Activated T-cell treated with anti-CD3 and anti-CD28 coated beads for 1 hour (primary cell): ENCODE results near the gene ZBTB46.
"Not testable (repeated sequence)": the region's sequence is repeated elsewhere in the genome, so short reads cannot be mapped to it uniquely, and the experiment has no call there.

ENCODE experiments used
- DNase-seq: peaks from one replicate; pipeline ENCODE4 v3.0.0-alpha.2; 2020; ENCODE audit warnings: low read depth

The ZBTB46 gene

DNA sequence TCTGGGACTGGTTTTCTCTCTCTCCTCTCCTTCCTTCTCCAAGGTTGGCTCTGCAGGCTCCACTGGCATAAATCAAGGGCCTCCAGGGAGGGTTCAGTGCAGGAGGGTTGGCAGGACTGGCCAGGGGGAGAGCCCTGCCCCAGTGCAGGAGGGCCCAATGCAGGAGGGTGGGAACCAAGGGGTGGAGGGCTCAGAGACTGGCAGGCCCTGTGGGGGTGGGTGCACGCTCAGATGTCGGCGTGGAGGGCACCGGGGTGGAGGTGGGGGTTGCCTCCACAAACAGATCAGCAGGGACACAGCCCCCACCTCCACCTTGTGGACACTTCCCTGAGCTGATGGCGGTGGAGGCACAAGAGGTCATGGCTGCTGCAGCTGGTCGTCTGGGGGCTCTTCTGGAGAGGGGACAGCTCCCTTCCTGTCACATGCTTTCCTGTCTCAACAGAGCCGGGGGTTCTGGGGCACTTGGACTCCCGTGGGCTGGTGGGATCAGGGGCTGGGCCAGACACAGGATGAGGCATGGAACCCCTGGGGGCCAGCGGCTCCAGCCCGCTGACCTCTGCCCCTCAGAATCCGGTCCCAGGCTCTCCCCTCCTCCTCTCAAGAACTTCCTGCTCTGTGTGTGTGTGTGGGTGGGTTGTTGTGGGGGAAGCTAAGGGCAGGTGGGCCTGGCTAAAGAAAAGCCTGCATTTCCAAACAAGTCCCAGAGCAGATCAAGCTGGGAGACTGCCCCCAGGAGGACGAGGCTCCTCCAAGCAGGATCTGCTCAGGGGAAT is 27.5 kb upstream of the ZBTB46 start:
- no peak for DNase-seq

DNA sequence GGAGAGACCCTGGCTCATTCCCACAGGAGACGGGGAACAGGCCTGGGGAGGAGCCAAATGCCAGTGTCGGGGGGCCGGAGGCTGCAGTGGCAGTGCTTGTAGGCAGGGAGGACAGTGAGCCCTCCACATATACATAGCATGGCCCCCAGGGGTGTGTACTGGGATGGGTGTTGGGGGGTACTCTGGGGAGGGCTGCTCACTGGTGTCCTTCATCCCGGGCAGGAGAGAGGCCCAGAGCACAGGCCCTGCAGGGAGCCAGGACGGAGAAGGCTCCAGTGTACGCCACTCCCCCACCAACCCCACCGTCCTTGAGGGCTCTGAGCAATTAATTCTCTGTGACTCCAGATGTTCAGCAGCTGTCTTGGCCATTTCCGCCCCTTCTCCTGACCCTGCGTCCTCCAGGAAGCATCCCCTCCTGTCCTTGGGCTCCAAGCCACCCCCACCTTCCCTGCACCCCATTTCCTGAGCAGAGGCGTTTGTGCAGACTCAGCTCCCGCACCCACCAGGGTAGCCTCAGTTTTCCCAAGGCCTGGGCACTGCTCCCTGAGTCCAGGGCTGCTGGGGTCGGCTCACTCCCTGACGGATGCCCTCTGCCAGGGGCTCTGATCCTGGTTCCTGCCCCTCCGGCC is 26.8 kb upstream of the ZBTB46 start:
- DNase-seq = no peak

DNA sequence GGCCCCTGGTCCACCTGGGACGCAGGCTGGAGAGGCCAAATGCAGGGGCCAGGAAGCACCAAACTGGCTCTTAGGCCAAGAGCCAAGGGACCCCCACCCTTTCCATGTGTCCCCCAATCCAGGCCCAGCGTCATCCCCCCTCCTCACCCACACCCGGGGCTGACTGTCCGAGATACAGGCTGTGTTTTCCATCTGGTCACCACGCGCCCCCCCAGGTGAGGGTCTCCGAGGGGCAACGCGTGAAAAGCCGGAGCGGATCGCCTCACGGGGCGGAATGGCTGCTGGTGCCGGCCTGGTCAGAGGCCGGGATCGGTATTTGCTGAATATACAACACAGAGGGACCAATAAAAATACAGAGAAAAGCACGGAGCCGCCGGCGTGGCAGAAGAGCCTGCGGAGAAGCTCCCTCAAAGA is 25.0 kb upstream of the ZBTB46 start:
- DNase-seq = no peak

DNA sequence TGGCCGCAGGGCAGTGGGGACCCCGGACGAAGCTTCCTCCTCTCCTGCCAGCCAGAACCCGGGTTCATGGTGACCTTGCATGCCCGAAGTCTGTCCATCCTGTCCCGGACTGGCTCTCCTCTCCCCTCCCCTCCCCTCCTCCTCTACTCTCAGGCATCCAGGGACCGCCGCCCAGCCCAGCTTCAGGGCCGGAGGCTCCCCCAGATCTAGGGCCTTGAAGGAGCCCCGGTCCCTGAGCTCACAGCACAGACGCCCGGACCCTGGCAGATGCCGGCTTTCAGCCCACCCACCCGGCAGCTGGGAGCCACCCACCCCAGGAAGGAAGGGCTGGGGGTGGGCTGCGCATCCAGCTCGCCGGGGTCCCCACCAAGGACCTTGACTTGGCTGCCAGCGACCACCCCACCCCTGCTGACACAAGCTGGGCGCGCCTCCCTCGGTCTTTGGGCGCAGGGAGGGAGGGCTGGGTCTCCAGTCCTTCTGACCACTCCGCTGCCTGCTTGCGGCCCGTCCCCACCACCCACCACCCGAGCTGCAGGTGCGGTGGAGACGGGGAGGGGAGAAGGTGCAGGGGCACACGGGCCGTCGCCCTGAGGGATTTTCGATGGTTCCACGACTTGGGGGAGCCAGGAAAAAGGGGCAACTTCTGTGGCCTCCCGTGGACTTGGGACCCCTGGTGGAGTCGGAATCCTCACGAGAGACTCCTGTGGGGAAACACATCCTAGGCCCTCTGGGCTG is 24.5 kb upstream of the ZBTB46 start:
- DNase-seq = no peak

DNA sequence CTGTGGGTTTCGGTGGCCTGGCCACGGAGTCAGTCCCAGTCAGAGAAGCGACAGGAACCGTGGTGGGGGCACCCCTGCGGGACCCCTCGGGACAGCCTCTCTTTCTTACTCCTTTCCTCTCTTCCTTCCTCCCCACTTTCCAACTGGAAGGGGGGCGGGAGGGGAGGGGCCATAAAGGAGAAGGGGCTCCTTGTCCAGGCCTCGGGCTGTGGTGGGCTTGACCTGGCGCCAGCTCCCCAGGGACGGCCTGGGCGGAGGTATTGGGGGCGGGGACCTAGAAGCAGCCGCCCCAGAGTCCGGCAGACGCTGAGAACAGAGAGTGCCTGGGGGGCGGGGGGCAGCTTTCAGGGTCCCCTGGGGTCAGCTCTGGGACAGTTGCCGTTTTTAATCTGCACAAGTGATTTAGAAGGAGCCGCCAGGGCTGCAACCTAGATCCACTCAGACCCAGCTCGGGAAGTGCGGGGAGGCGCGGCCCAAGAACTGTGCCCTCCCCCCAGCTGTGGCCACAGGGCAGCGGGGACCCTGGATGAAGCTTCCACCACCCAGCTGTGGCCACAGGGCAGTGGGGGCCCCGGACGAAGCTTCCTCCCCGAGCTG is 23.8 kb upstream of the ZBTB46 start:
- no peak for DNase-seq

DNA sequence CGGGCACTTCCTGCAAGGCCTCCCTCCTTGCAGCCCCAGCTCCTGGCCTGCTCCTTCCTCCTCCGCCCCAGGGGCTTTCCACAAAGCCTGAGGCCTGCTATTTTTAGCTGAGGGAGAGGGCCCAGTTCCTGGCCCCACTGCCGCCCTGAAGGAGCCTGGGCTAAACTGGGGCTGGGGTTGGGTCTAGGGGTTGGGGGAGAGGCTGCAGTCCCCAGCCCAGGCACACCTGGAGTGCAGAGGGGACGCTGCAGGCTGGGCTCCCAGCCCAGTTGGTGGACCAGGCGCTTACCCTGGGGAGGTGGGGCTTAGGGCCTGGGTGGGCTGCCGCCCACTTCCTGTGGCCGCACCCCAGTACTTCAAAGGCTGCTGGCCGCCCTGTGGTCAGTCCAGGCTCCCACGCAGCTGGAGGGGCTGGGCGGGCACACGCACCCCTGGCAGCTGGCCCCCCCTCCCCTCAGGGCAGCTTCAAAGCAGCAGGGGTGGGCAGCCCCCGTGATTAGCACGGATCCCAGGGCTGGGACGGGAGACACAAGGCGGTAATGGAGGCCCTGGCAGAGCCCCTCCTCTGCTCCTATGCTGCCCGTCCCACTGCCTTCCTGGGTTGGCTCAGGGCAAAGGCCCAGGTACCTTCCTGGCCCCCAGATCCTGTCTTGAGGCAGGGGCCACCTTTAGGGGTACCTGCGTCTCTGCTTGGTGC is 23.2 kb upstream of the ZBTB46 start:
- DNase-seq = no peak

DNA sequence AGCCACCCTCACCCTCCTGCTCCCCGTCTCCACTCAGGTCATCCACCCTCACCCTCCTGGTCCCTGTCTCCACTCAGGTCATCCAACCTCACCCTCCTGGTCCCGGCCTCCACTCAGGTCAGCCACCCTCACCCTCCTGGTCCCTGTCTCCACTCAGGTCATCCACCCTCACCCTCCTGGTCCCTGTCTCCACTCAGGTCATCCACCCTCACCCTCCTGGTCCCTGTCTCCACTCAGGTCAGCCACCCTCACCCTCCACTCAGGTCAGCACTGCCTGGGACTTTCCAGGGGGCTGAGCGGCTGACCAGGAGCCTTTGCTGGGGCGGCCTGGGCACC is 22.6 kb upstream of the ZBTB46 start:
- DNase-seq = not testable (repeated sequence)

DNA sequence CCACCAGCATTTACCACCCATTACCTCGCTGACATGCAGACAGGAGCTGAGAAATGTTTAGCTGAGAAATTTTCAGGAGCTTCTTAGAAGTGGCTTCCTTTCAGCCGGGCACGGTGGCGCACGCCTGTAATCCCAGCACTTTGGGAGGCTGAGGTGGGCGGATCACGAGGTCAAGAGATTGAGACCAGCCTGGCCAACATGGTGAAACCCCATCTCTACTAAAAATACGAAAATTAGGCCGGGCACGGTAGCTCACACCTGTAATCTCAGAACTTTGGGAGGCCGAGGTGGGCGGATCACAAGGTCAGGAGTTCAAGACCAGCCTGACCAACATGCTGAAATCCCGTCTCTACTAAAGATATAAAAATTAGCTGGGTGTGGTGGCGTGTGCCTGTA is 20.5 kb upstream of the ZBTB46 start:
- DNase-seq = not testable (repeated sequence)

DNA sequence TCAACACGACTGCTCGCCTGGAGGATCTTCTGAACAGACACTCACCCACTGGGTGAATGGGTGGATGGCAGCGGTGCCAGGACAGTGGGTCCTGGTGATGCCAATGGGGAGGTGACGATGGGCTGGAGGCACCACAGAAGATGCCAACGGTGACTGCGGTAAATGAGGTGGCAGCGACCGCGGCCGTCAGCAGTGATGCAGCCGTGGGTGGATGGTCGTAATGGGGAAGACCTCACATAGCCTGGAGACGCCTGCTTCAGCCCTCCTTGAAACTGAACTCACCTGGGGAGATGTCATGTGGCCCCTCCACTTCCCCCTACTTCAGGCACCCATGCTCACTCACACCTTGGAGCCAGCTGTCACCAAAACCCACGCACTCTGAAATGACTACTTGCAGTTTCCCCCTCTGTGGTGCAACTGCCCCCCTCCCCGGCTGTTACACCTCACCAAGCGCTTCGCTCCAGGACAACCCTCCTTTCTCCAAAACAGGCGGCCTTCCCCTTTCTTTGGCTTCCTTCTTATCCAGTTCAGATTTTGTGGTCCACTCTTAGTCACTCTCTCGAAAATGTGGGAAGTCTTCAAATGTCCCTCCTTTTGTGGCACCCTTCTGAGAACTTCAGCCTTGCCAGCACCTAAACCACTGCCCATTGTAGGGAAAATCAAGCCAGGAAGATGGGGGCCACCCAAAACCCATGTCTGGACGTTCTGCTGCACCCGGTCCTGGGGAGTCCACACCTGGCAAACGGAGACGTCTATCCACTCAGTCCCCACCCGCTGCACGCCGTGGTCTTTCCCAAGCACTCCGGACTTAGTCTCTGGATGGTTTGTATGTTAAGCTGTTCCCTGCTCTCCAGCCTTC is 19.9 kb upstream of the ZBTB46 start:
- no peak for DNase-seq

DNA sequence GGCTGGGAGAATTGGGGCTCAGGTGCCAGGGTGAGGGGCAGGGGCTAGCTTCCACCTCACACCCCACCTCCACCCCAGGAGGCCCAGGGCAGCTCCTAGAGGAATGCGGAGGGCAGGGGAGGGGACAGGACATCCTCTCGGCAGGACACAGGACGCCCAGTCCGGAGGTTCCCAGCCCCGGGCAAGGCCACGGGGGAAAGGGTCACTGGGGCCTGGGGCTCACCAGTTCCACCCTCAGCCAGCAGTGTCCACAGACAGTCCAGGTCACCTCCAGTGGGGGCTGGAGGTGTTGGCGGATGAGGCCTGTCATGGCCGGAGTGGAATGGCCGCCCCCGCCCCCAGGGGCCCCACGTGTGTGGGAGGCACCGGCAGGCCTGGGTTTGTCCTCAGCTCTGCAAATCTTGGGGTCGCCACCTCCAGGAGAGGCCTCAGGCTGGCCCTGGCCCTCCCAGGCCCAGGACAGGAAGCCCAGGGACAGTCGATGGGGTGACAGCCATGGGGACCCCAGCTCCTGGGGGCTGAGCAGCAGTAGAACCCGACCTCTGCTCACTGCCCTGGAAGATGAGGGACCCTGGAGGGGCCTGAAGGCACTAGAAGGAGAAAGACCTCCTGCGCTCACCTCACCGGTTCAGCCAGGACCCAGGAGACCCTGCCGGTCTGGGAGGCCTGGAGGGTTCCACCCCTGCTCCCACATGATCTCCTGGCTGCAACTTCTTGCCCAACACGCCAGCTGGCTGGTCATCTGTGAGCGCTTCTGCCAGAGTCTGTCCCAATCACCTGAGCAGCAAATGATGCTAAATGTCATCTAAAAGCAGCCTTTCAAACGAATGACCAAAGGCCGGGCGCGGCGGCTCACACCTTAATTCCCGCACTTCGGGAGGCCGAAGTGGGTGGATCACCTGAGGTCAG is 17.2 kb upstream of the ZBTB46 start:
- no peak for DNase-seq

DNA sequence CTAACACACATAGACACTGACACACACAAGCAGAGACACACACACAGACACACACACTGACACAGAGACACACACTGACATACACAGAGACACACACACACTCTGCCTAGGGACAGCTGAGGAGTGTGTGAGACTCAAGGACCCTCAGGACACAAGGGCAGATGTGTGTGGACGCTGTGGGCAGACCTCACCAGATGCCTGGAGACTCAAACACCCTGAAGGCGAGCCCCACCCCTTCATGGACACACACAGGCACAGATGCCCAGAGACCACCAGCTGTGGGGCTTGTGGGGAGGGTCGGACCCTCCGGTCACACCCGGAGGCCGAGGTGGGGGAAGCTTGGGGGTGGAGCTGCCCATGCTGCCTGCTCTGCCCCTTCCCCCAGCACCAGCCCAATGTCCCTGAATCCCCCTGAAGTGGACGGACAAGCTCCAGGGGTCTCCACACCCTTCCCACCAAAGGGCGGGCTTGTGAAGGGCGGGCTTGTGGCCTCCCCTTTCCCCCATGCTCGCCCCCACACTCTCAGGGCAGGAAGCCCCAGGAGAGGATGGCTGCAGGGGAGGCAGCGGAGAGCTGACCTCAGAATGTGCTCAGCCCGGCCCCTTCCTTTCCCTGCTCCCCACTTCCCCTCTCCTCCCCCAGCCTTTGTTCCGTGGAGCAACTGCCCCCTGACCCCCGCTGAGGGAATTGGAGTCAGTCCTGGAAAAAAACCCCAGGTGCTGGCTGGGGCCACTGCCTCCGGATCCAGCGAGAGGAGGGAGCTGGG is 16.4 kb upstream of the ZBTB46 start:
- DNase-seq = no peak

DNA sequence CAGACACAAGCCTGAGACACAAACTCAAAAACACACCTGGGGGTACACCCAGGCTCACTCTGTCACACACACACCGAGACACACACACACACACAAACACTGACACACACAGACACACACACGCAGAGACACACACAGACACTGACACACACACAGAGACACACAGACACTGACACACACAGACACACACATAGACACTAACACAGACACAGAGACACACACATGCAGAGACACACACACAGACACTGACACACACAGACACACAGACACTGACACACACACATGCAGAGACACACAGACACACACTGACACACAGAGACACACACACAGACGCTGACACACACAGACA is 15.8 kb upstream of the ZBTB46 start:
- DNase-seq = no peak

DNA sequence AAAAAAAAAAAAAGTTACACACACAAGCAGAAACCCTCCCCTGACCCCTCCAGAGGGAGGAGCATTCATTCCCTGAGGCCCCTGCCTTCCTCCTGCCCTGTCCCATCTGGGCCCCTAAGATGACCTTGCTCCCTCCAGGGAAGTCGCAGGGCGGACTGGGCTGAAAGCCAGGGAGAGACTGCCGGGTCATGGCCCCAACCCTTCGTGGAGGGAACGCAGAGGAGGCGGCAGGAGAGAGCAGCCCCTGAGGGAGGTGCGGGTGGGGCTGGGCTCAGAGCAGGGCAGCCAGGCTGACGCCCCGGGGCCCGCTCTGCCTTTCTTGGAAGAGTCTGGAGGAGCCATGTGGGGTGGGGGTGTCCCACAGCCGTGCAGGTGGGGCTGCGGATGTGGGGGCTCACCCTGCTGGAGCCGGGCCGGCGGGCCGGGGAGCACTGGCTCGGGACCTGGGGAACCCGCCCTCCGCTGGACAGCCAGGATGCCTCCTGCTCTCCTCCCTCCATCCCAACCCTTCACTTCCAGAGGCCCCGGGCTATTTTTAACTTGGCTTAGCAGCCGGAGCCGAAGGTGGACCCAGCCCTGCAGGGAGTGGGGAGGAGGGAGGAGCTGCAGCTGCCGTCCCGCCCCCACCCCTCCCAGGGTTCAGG is 15.2 kb upstream of the ZBTB46 start:
- DNase-seq = no peak

DNA sequence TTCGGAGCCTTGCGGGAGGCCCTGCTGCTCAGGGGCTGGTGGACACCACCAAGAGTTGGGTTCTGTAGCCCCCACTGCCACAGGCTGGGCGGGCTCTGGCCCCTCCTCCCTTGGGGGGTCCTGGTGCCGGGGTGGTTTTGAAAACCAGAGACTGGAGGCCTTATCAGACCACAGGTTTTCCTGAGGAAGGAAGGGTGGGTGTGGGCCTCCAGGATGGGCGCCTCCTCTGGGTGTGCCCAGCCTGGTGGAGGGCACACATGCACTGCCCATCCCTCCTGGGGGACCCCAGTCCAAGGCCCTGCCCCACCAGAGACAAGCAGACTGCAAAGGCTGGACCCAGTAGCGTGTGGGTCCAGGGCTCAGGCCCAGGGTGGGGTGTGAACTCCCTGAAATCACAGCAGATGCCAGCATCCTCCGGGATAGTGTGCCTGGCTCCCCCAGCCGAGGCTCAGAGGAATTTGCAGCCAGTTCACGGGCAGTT is 13.5 kb upstream of the ZBTB46 start:
- no peak for DNase-seq

DNA sequence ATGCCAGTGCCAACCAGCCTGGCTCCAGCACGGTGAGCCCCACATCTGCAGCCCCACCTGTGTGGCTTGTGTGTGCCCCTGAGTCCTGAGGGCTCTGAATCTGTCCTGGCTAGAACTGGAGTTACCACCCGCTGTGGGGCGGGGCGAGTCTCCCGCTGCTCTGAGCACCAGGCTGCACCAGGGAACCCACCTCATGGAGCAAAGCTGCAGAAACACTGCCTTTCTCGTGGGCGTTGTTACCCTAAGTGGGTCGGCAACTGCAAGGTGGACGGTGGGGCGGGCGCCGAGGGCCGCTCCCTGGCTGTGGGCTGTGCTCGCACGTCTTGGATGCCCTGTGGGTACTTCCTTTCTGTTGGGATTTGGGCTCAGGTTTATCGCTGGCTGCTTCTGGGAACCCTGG is 12.7 kb upstream of the ZBTB46 start:
- no peak for DNase-seq

DNA sequence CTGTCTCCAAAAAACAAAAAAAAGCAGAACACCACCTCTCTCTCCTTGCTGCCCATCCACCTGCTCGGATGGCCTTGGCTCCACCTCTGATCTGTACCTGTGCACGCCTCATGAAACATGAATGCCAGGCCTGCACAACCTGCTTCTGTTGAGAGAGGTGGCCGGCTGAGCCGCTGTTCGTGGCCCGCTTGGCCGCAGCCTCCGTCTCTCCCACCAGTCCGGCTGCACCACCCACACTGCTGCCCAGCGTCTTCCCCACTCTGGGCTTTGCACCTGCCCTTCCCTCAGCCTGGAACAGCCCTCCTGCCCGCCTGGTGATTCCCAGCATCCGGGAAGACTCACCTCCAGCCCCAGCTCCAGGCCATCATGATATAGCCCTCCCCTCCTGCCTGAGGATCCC is 12.2 kb upstream of the ZBTB46 start:
- no peak for DNase-seq

DNA sequence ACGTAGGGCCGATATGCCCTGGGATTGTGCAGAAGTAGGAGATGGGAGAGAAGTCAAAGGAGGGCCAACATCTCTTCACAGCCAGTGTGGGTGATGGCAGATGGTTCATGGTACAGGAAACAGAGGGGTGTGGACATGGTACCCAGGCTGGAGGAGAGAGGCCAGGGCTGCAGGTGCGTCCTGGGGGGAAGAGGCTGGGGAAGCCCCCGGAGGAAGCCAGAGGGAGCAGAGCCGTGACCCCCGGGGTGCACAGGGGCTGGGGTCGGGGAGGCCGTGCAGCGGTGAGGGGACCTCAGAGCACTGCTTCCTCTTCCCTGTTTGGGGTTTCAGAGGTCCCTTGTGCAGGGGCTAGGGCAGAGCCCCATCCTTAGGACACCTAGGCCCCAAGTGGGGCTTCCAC is 11.2 kb upstream of the ZBTB46 start:
- no peak for DNase-seq

DNA sequence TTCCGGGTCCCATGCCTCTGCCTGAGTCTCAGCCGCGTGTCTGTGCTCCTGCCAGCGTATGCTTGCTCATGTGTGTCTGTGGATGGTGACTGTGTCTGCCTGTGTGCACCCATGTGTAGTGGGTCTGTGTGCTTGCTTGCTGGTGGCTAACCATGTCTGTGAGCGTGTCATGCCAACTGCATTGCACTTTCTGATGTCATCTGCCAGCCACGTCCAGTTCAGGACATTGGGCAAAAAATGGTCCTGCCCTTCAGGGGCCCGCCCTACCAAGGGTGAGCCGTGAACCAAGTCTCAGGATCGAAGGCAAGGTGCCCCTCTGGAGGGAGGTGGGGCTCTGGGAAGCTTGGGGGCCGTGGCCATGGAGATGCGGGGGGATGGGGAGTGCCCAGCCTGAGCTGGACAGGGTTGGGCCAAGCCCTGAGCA is 9.4 kb upstream of the ZBTB46 start:
- no peak for DNase-seq

DNA sequence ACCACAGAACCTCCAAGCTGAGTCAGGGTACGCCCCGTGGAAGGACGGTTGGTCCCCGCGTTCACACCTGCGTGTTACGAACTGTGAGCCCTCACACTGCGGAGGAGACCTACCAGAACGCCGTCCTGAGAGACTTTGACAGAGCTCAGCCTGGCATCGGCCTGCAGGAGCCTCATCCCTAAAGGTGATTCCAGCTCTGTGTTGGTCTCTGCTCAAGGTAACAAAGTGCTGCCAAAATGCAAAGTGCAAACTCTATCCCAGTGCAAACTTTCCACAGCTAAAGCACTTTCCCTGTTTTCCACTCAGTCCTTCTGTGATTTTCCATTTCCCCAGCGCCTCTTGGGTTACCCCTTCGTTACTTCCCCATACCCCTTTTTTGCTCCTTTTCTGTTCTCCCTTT is 8.6 kb upstream of the ZBTB46 start:
- DNase-seq = no peak
